Adipose tissue (tissue), 3 donors: ENCODE data around the gene HMGCS1. TPM values are rescaled to one million over a fixed set of nuclear protein-coding genes. Genes with fewer than 3 reads are reported as not detected.

ENCODE experiments used
- H3K27ac ChIP-seq: one replicate; pipeline ENCODE4 v1.5.1; 2013; ENCODE audit warnings: low read depth, low read length
- WGBS, 3 donors: extraction: QIAGEN DNeasy Blood & Tissue Kit; methylation state at CpG; one replicate each; pipeline ENCODE4 v1.1.7; 2013; 5-methylcytosine and 5-hydroxymethylcytosine counted together
- polyA plus RNA-seq, 3 donors: library from polyadenylated mRNA; stranded (reverse); fragments of 200-250 nt; gene quantifications; one replicate each; pipeline ENCODE4 v1.2.3, GENCODE V29; 2013
- donor health status: healthy with polysubstance abuse.
- donor health status: Bipolar disorder and iron deficiency.
- donor health status: healthy.

The HMGCS1 gene
- polyA plus RNA-seq, 3 donors, result 15.5 to 33.7 (median 15.9) TPM

DNA sequence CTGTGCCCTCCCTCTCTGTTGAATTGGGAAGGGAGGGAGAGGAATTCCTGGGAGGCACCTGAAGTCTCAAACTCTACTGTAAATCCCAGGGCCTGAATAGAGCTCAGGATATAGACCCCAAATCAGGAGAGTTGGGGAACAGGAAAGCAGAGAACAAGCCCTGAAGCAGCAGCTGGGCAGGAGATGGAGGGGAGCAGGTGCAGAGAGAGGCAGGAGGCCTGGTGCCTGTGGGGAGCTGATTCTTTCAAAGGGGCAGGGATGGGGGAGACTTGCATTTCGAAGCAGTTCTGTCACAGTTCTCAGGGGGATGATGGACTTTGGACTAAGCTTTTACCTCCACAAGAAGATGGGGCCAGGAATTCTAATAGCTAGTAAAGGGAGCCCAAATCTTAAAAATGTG, 71.0 kb downstream of the HMGCS1 start:
- WGBS, 3 donors, result 60 to 76% (median 61%) methylated on average over 1 of the region's 1 CpG
- H3K27ac ChIP-seq, result no peak overlapping the region

Other genes with a start within 250 kb of the HMGCS1 start
- 10 to 100 TPM in 2 of 3 donors, 1 to 10 TPM in 1; 8.5 to 32.4 (median 16.0) TPM for gene ZNF131, start 192.5 kb downstream of the HMGCS1 start, polyA plus RNA-seq
- under 1 TPM; 0.20 to 0.34 (median 0.33) TPM for gene NIM1K, start 121.2 kb downstream of the HMGCS1 start, polyA plus RNA-seq
- gene CCL28, start 99.0 kb upstream of the HMGCS1 start, polyA plus RNA-seq, result 1 to 10 TPM; 1.9 to 2.7 (median 2.4) TPM
- gene TMEM267, start 170.5 kb upstream of the HMGCS1 start, polyA plus RNA-seq, result 1 to 10 TPM; 3.6 to 5.1 (median 5.1) TPM
- gene C5orf34, start 201.7 kb upstream of the HMGCS1 start, polyA plus RNA-seq, result 1 to 10 TPM in 1 of 3 donors, under 1 TPM in 2; 0.33 to 1.3 (median 0.45) TPM
- gene PAIP1, start 243.7 kb upstream of the HMGCS1 start, polyA plus RNA-seq, result 100 to 1,000 TPM in 1 of 3 donors, 10 to 100 TPM in 2; 29.5 to 115 (median 70.7) TPM